Large intestine (tissue), 3 donors: Measurements from ENCODE around the gene DNAAF8. TPM values are rescaled to one million over a fixed set of nuclear protein-coding genes. Genes with fewer than 3 reads are reported as not detected.

Experiments used
- DNase-seq, 2 donors: peaks; one replicate each; pipeline versions ENCODE4 v3.0.0 to v3.0.0-alpha.2; 2013
- H3K27ac ChIP-seq: one replicate; pipeline ENCODE4 v1.5.1; 2013; ENCODE audit warnings: low read length
- H3K27me3 ChIP-seq: 2 replicates; pipeline ENCODE4 v1.6.1; 2013; ENCODE audit warnings: low read length; ENCODE audit not compliant: control insufficient read depth, insufficient read depth
- H3K36me3 ChIP-seq: 2 replicates; pipeline ENCODE4 v1.6.1; 2013; ENCODE audit warnings: low read length; ENCODE audit not compliant: control insufficient read depth, insufficient read depth
- H3K4me1 ChIP-seq: one replicate; pipeline ENCODE4 v1.6.1; 2013; ENCODE audit warnings: low read length; ENCODE audit not compliant: control insufficient read depth, insufficient read depth
- H3K4me3 ChIP-seq: one replicate; pipeline ENCODE4 v1.5.1; 2013; ENCODE audit warnings: low read length
- H3K9me3 ChIP-seq: one replicate; pipeline ENCODE4 v1.6.1; 2013; ENCODE audit warnings: mild to moderate bottlenecking, low read depth, low read length, moderate library complexity; ENCODE audit not compliant: control insufficient read depth
- WGBS: methylation state at CpG from one replicate; pipeline ENCODE4 v1.1.5; 2013; ENCODE audit warnings: low lambda C conversion rate; ENCODE audit not compliant: insufficient coverage; 5-methylcytosine and 5-hydroxymethylcytosine counted together
- polyA plus RNA-seq: library from polyadenylated mRNA; unstranded; fragments of 120-200 nt; gene quantifications from one replicate; pipeline ENCODE4 v1.2.1, GENCODE V29; 2013

Gene DNAAF8
- polyA plus RNA-seq, 1 donor = 0.78 TPM

GRCh38 chr16:4768549-4769305, 34.4 kb downstream of the DNAAF8 start:
- Histone ChIP-seq H3K4me3 (peak overlapping the region; percentile 63), H3K9me3 (no peaks in the 10 kb centered on the region), H3K27ac (peak overlapping the region; percentile 79), H3K27me3 (no peaks in the 10 kb centered on the region), H3K4me1 (peaks cover 19% of the 10 kb centered on the region), H3K36me3 (peaks cover 7% of the 10 kb centered on the region)
- DNase-seq = peak; percentile 96 to 97
- WGBS = no CpG with 5 or more reads among the region's 48 CpGs

- Histone ChIP-seq H3K27me3 (no peaks in the 10 kb centered on the region), H3K36me3 (peaks cover 3% of the 10 kb centered on the region), H3K4me3 (peak overlapping the region; percentile 63), H3K9me3 (no peaks in the 10 kb centered on the region), H3K4me1 (peaks cover 19% of the 10 kb centered on the region), H3K27ac (no peak overlapping the region)
- no peak for DNase-seq
- 100% methylated on average over 1 of the region's 7 CpGs for WGBS
Observed at GRCh38 chr16:4769306-4769638, 34.9 kb downstream of the DNAAF8 start.

GRCh38 chr16:4771646-4772045, 37.3 kb downstream of the DNAAF8 start:
- no peak for DNase-seq
- Histone ChIP-seq H3K9me3 (no peaks in the 10 kb centered on the region), H3K36me3 (no peaks in the 10 kb centered on the region), H3K4me3 (no peak overlapping the region), H3K4me1 (peaks cover 10% of the 10 kb centered on the region), H3K27ac (no peak overlapping the region), H3K27me3 (no peaks in the 10 kb centered on the region)
- WGBS = no CpG with 5 or more reads among the region's 3 CpGs

- no peaks in the 10 kb centered on the region for H3K36me3 ChIP-seq
- H3K27ac ChIP-seq = no peak overlapping the region
- no CpG with 5 or more reads among the region's 5 CpGs for WGBS
- peaks cover 10% of the 10 kb centered on the region for H3K4me1 ChIP-seq
- no peak for DNase-seq
- H3K4me3 ChIP-seq = no peak overlapping the region
- no peaks in the 10 kb centered on the region for H3K9me3 ChIP-seq
- H3K27me3 ChIP-seq = no peaks in the 10 kb centered on the region
Observed at GRCh38 chr16:4772351-4772750, 38.0 kb downstream of the DNAAF8 start.

- H3K27me3 ChIP-seq = no peaks in the 10 kb centered on the region
- WGBS = no CpG with 5 or more reads among the region's 13 CpGs
- H3K27ac ChIP-seq = no peak overlapping the region
- DNase-seq = no peak
- no peak overlapping the region for H3K4me3 ChIP-seq
- no peaks in the 10 kb centered on the region for H3K9me3 ChIP-seq
- no peaks in the 10 kb centered on the region for H3K36me3 ChIP-seq
- no peaks in the 10 kb centered on the region for H3K4me1 ChIP-seq
Observed at GRCh38 chr16:4775005-4775404, 40.7 kb downstream of the DNAAF8 start.

GRCh38 chr16:4776141-4776705, 41.9 kb downstream of the DNAAF8 start:
- H3K36me3 ChIP-seq = no peaks in the 10 kb centered on the region
- no CpG with 5 or more reads among the region's 2 CpGs for WGBS
- DNase-seq = no peak
- no peaks in the 10 kb centered on the region for H3K4me1 ChIP-seq
- no peaks in the 10 kb centered on the region for H3K9me3 ChIP-seq
- H3K4me3 ChIP-seq = no peak overlapping the region
- H3K27ac ChIP-seq = no peak overlapping the region
- no peaks in the 10 kb centered on the region for H3K27me3 ChIP-seq

GRCh38 chr16:4777339-4778049, 43.2 kb downstream of the DNAAF8 start:
- no peak overlapping the region for H3K4me3 ChIP-seq
- H3K36me3 ChIP-seq = no peaks in the 10 kb centered on the region
- H3K27me3 ChIP-seq = no peaks in the 10 kb centered on the region
- WGBS = no CpG with 5 or more reads among the region's 17 CpGs
- no peak for DNase-seq
- H3K4me1 ChIP-seq = no peaks in the 10 kb centered on the region
- H3K27ac ChIP-seq = no peak overlapping the region
- H3K9me3 ChIP-seq = no peaks in the 10 kb centered on the region

- no peaks in the 10 kb centered on the region for H3K27me3 ChIP-seq
- WGBS = 100% methylated on average over 1 of the region's 5 CpGs
Observed at GRCh38 chr16:4778050-4778392, 43.7 kb downstream of the DNAAF8 start.

GRCh38 chr16:4780235-4780634, 45.9 kb downstream of the DNAAF8 start:
- WGBS = 100% methylated on average over 1 of the region's 4 CpGs
- Histone ChIP-seq H3K36me3 (no peaks in the 10 kb centered on the region), H3K4me1 (no peaks in the 10 kb centered on the region), H3K4me3 (no peak overlapping the region), H3K9me3 (no peaks in the 10 kb centered on the region), H3K27me3 (no peaks in the 10 kb centered on the region), H3K27ac (no peak overlapping the region)
- no peak for DNase-seq

More at GRCh38 chr16:4778050-4778392, 43.7 kb downstream of the DNAAF8 start:
- no peak for DNase-seq
- no peaks in the 10 kb centered on the region for H3K9me3 ChIP-seq
- no peaks in the 10 kb centered on the region for H3K36me3 ChIP-seq
- H3K27ac ChIP-seq = no peak overlapping the region
- no peaks in the 10 kb centered on the region for H3K4me1 ChIP-seq
- H3K4me3 ChIP-seq = no peak overlapping the region

- no CpG with 5 or more reads among the region's 25 CpGs for WGBS
- DNase-seq = no peak
- Histone ChIP-seq H3K27ac (no peak overlapping the region), H3K9me3 (no peaks in the 10 kb centered on the region), H3K36me3 (no peaks in the 10 kb centered on the region), H3K4me1 (peaks cover 13% of the 10 kb centered on the region), H3K4me3 (no peak overlapping the region), H3K27me3 (no peaks in the 10 kb centered on the region)
Observed at GRCh38 chr16:4783251-4783950, 49.1 kb downstream of the DNAAF8 start.
